H9 (cell line): Measurements from ENCODE around the gene CKM. TPM values are rescaled to one million over a fixed set of nuclear protein-coding genes. Genes with fewer than 3 reads are reported as not detected.

Source experiments
- DNase-seq: peaks from one replicate; pipeline ENCODE4 v3.0.0-alpha.2; 2017
- H2AFZ ChIP-seq: one replicate; pipeline ENCODE4 v1.6.1; 2013; ENCODE audit warnings: mild to moderate bottlenecking, low read length, control low read depth, moderate library complexity
- H2AK5ac ChIP-seq: 2 replicates; pipeline ENCODE4 v1.6.1; 2013; ENCODE audit warnings: low read length, control low read depth, mixed read lengths; ENCODE audit not compliant: insufficient read length
- H2BK120ac ChIP-seq: one replicate; pipeline ENCODE4 v1.6.1; 2013; ENCODE audit warnings: low read depth, mild to moderate bottlenecking, low read length, control low read depth, inconsistent platforms; ENCODE audit not compliant: poor library complexity, severe bottlenecking
- H2BK12ac ChIP-seq: 2 replicates; pipeline ENCODE4 v1.6.1; 2013; ENCODE audit warnings: low read length, control low read depth, mixed read lengths, low read depth; ENCODE audit not compliant: insufficient read length
- H2BK15ac ChIP-seq: 2 replicates; pipeline ENCODE4 v1.6.1; 2013; ENCODE audit warnings: low read depth, low read length, control low read depth
- H2BK20ac ChIP-seq: one replicate; pipeline ENCODE4 v1.6.1; 2013; ENCODE audit warnings: low read depth, mild to moderate bottlenecking, low read length, control low read depth, inconsistent platforms; ENCODE audit not compliant: poor library complexity, severe bottlenecking
- H2BK5ac ChIP-seq: 2 replicates; pipeline ENCODE4 v1.6.1; 2013; ENCODE audit warnings: low read length, control low read depth, mixed read lengths; ENCODE audit not compliant: insufficient read length
- H3K14ac ChIP-seq: 2 replicates; pipeline ENCODE4 v1.6.1; 2013; ENCODE audit warnings: low read length, control low read depth; ENCODE audit not compliant: insufficient read depth
- H3K18ac ChIP-seq: 2 replicates; pipeline ENCODE4 v1.6.1; 2013; ENCODE audit warnings: low read depth, mild to moderate bottlenecking, mixed read lengths, low read length, control low read depth; ENCODE audit not compliant: insufficient read length
- H3K23ac ChIP-seq: 2 replicates; pipeline ENCODE4 v1.6.1; 2013; ENCODE audit warnings: low read length, control low read depth, mixed read lengths, low read depth; ENCODE audit not compliant: insufficient read length
- H3K23me2 ChIP-seq: 2 replicates; pipeline ENCODE4 v1.6.1; 2013; ENCODE audit warnings: low read depth, mild to moderate bottlenecking, mixed read lengths, low read length, control low read depth; ENCODE audit not compliant: insufficient read length, poor library complexity, severe bottlenecking
- H3K27ac ChIP-seq: 2 replicates; pipeline ENCODE4 v1.5.1; 2013; ENCODE audit warnings: low read length, control low read depth, mixed read lengths, low read depth; ENCODE audit not compliant: insufficient read length
- H3K27me3 ChIP-seq: 2 replicates; pipeline ENCODE4 v1.6.1; 2013; ENCODE audit warnings: low read length, control low read depth, inconsistent platforms; ENCODE audit not compliant: insufficient read depth
- H3K4ac ChIP-seq: 2 replicates; pipeline ENCODE4 v1.6.1; 2013; ENCODE audit warnings: low read depth, mild to moderate bottlenecking, control low read depth, inconsistent platforms, low read length, moderate library complexity
- H3K4me1 ChIP-seq: 2 replicates; pipeline ENCODE4 v1.6.1; 2013; ENCODE audit warnings: low read length, control low read depth, inconsistent platforms; ENCODE audit not compliant: insufficient read depth
- H3K4me2 ChIP-seq: 2 replicates; pipeline ENCODE4 v1.6.1; 2013; ENCODE audit warnings: low read length, control low read depth, mixed read lengths; ENCODE audit not compliant: insufficient read length, insufficient read depth
- H3K56ac ChIP-seq: 2 replicates; pipeline ENCODE4 v1.6.1; 2013; ENCODE audit warnings: low read depth, mild to moderate bottlenecking, mixed read lengths, low read length, control low read depth; ENCODE audit not compliant: insufficient read length
- H3K79me1 ChIP-seq: 2 replicates; pipeline ENCODE4 v1.6.1; 2013; ENCODE audit warnings: low read depth, mild to moderate bottlenecking, moderate library complexity, low read length, control low read depth, inconsistent platforms; ENCODE audit not compliant: insufficient read depth, poor library complexity, severe bottlenecking
- H3K79me2 ChIP-seq: 2 replicates; pipeline ENCODE4 v1.6.1; 2013; ENCODE audit warnings: low read length, control low read depth, inconsistent platforms; ENCODE audit not compliant: insufficient read depth
- H3K9ac ChIP-seq: 2 replicates; pipeline ENCODE4 v1.6.1; 2013; ENCODE audit warnings: low read length, control low read depth, mixed read lengths; ENCODE audit not compliant: insufficient read length; ENCODE audit errors: extremely low read depth
- H3K9me3 ChIP-seq: one replicate; pipeline ENCODE4 v1.6.1; 2013; ENCODE audit warnings: low read depth, low read length, inconsistent platforms; ENCODE audit not compliant: control insufficient read depth
- H3T11ph ChIP-seq: one replicate; pipeline ENCODE4 v1.6.1; 2013; ENCODE audit warnings: mild to moderate bottlenecking, low read length, control low read depth, inconsistent platforms
- H4K20me1 ChIP-seq: one replicate; pipeline ENCODE4 v1.6.1; 2013; ENCODE audit not compliant: control insufficient read depth, insufficient read length, insufficient read depth
- H4K5ac ChIP-seq: 2 replicates; pipeline ENCODE4 v1.6.1; 2013; ENCODE audit warnings: low read depth, mild to moderate bottlenecking, mixed read lengths, low read length, control low read depth; ENCODE audit not compliant: insufficient read length
- H4K8ac ChIP-seq: replicated peaks from 2 replicates; pipeline ENCODE4 v1.6.1; 2013; ENCODE audit warnings: low read length, control low read depth, mixed read lengths, low read depth; ENCODE audit not compliant: insufficient read length
- H4K91ac ChIP-seq: 2 replicates; pipeline ENCODE4 v1.6.1; 2013; ENCODE audit warnings: low read depth, mild to moderate bottlenecking, moderate library complexity, mixed read lengths, low read length, control low read depth; ENCODE audit not compliant: insufficient read length
- H3K27ac Mint-ChIP-seq, 3 experiments: 2 replicates in 2 of 3; 3 replicates in 1 of 3; pipeline ENCODE4 v1.8.0; 2020 to 2021; ENCODE audit warnings: mixed read lengths in 3 of 3, mild to moderate bottlenecking in 1 of 3, moderate library complexity in 1 of 3
- H3K27me3 Mint-ChIP-seq: 2 replicates; pipeline ENCODE4 v1.8.0; 2021; ENCODE audit warnings: low read depth, mild to moderate bottlenecking, moderate library complexity, mixed read lengths
- H3K36me3 Mint-ChIP-seq, 3 experiments: 2 replicates in 2 of 3; 3 replicates in 1 of 3; pipeline ENCODE4 v1.8.0; 2020 to 2021; ENCODE audit warnings: low read depth in 3 of 3, mixed read lengths in 3 of 3; ENCODE audit not compliant: insufficient read depth in 1 of 3
- H3K4me1 Mint-ChIP-seq, 2 experiments: 2 replicates each; pipeline ENCODE4 v1.8.0; 2020; ENCODE audit warnings: mixed read lengths in 2 of 2
- H3K4me3 Mint-ChIP-seq, 2 experiments: 2 replicates in 1 of 2; 3 replicates in 1 of 2; pipeline ENCODE4 v1.8.0; 2020 to 2021; ENCODE audit warnings: mild to moderate bottlenecking in 2 of 2, mixed read lengths in 2 of 2, moderate library complexity in 1 of 2
- H3K9me3 Mint-ChIP-seq, 2 experiments: 2 replicates in 1 of 2; 3 replicates in 1 of 2; pipeline ENCODE4 v1.8.0; 2020; ENCODE audit warnings: mild to moderate bottlenecking in 2 of 2, mixed read lengths in 2 of 2, moderate library complexity in 1 of 2
- WGBS: extraction: QIAGEN DNeasy Blood & Tissue Kit; methylation state at CpG from one replicate; pipeline ENCODE4 v1.1.7; 2013; ENCODE audit warnings: missing lambda C conversion rate, low lambda C conversion rate, mixed read lengths; ENCODE audit not compliant: insufficient read length; ENCODE audit errors: extremely low coverage; 5-methylcytosine and 5-hydroxymethylcytosine counted together
- total RNA-seq: library from RNA; stranded (reverse); gene quantifications from 2 replicates; pipeline ENCODE4 v1.2.1, GENCODE V29; 2021
- TF ChIP-seq, protein P1 (sequence below): fragments of 200-600 bp; sonication (generic); conservative IDR thresholded peaks from 3 replicates; pipeline ENCODE4 v1.8.0; 2021; ENCODE audit warnings: antibody characterized with exemption, mild to moderate bottlenecking

Gene CKM
- total RNA-seq, 1 experiment from 2014 or later, result not detected

DNA sequence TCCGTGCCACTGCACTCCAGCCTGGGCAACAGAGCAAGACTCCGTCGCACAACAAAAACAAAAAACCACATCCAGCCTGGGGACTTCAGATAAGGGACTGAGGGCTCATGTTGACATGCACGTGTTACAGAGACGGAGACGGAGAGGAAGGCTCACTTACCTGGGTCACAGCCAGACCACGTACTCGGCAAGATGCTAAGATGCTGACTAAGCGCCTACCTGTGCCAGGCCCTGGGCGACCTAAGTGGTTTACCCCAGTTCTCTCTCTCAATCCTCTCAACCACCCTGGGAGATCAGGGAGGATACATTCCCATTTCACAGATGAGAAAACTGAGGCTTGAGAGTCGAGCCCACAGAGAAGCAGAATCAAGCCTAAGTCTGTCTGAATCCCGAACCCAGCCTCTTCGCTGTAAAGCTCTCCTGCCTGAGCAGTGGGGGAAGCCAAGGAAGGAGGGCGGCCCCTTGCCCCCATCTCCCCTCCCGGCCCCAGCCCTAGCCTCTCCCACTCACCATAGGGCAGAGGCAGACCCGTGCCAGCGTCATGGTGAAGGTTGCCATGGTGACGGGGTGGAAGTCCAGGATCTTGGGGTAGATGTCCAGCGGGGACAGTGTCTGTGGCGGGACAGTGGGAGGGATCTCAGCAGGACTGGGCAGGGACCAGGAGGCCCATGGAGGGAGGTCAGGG is 34.2 kb upstream of the CKM start:
- Histone ChIP-seq H3K56ac (no peak overlapping the region), H2AFZ (no peak overlapping the region), H3K4me1 (no peaks in the 10 kb centered on the region), H3K9me3 (no peaks in the 10 kb centered on the region), H3K18ac (no peak overlapping the region), H2BK12ac (no peak overlapping the region), H3K27ac (no peak overlapping the region), H2BK20ac (no peak overlapping the region), H3K4me2 (no peak overlapping the region), H2BK5ac (no peak overlapping the region), H3K23me2 (no peaks in the 10 kb centered on the region), H3T11ph (no peak overlapping the region), H4K8ac (no peak overlapping the region), H3K23ac (no peak overlapping the region), H3K14ac (no peak overlapping the region), H2BK120ac (no peak overlapping the region), H4K91ac (no peak overlapping the region), H4K20me1 (no peaks in the 10 kb centered on the region), H4K5ac (no peak overlapping the region), H3K27me3 (no peaks in the 10 kb centered on the region), H3K4ac (no peak overlapping the region), H3K9ac (no peak overlapping the region), H2AK5ac (no peak overlapping the region), H2BK15ac (no peak overlapping the region), H3K79me2 (no peaks in the 10 kb centered on the region), H3K79me1 (no peaks in the 10 kb centered on the region)
- Mint-ChIP-seq H3K9me3 (no peaks in the 10 kb centered on the region), H3K4me3 (no peak overlapping the region), H3K27me3 (no peaks in the 10 kb centered on the region; the same call in 1 of the 2 replicates), H3K36me3 (peaks cover 63 to 89% (median 87%) of the 10 kb centered on the region in 3 experiments; a peak in 6 of 7 replicates), H3K4me1 (no peaks in the 10 kb centered on the region), H3K27ac (no peak overlapping the region)
- TF ChIP-seq, protein P1, sequence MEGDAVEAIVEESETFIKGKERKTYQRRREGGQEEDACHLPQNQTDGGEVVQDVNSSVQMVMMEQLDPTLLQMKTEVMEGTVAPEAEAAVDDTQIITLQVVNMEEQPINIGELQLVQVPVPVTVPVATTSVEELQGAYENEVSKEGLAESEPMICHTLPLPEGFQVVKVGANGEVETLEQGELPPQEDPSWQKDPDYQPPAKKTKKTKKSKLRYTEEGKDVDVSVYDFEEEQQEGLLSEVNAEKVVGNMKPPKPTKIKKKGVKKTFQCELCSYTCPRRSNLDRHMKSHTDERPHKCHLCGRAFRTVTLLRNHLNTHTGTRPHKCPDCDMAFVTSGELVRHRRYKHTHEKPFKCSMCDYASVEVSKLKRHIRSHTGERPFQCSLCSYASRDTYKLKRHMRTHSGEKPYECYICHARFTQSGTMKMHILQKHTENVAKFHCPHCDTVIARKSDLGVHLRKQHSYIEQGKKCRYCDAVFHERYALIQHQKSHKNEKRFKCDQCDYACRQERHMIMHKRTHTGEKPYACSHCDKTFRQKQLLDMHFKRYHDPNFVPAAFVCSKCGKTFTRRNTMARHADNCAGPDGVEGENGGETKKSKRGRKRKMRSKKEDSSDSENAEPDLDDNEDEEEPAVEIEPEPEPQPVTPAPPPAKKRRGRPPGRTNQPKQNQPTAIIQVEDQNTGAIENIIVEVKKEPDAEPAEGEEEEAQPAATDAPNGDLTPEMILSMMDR, result no peak
- no peak for DNase-seq
- no CpG with 5 or more reads among the region's 20 CpGs for WGBS
